ENCODE measurements around the gene SIGLEC11. TPM values are rescaled to one million over a fixed set of nuclear protein-coding genes. Genes with fewer than 3 reads are reported as not detected.

Gene SIGLEC11
- polyA plus RNA-seq, 1 of the 3 experiments (the other 2 are of a cell fraction) = not detected

- H3K36me3 ChIP-seq (replicated peaks in 1 of 2; ENCODE audit: control insufficient read depth in 1 of 2, insufficient read depth in 2 of 2, low read length in 1 of 2) = peaks cover 3 to 37% of the 10 kb centered on the region in 2 experiments
- H3K79me2 ChIP-seq (ENCODE audit: insufficient read depth) = peaks cover 45% of the 10 kb centered on the region
- POLR2A ChIA-PET = interaction anchor here (0.7 to 2.1 kb wide), 6 partner anchors 9 to 254 kb away, joined by 3 to 8 read pairs (median 3); partner anchors contain the start of gene AKT1S1
- H3K27me3 ChIP-seq (ENCODE audit: insufficient read depth) = no peaks in the 10 kb centered on the region
- peak overlapping the region; percentile 99; the same call in 1 of the 2 replicates for H2AFZ ChIP-seq (ENCODE audit: low read depth)
- H3K27ac ChIP-seq (ENCODE audit: low read depth in 2 of 2, low read length in 1 of 2) = peak overlapping the region; percentile 94 to 95
- H3K9me3 ChIP-seq = no peaks in the 10 kb centered on the region
- 3% methylated on average over 41 of the region's 43 CpGs for WGBS (ENCODE audit: low lambda C conversion rate)
- DNase-seq = peak; percentile 95
- H3K9me2 ChIP-seq = no peaks in the 10 kb centered on the region
- H3K4me3 ChIP-seq (ENCODE audit: low read depth in 2 of 2, low read length in 1 of 2) = peak overlapping the region; percentile 76 to 100
- H3F3A ChIP-seq (replicated peaks; ENCODE audit: insufficient read depth) = peaks cover 18% of the 10 kb centered on the region
- CTCF ChIA-PET = interaction anchor here (1.2 to 3.5 kb wide), 3 partner anchors 8 to 206 kb away, joined by 3 to 23 read pairs (median 4); no protein-coding TSS in a partner anchor
- peaks cover 7 to 10% of the 10 kb centered on the region in 2 experiments; a peak in 2 of 4 replicates for H3K4me1 ChIP-seq (ENCODE audit: control insufficient read depth in 1 of 2, insufficient read depth in 2 of 2, low read depth in 1 of 2, low read length in 1 of 2)
- 0 out of 2 replicates have a peak, but pooled peaks cover 11% of the 10 kb centered on the region for H4K20me1 ChIP-seq (ENCODE audit: insufficient read depth)
- H3K9ac ChIP-seq = peak overlapping the region; percentile 98
- H3K4me2 ChIP-seq = peak overlapping the region; percentile 94
- TF ChIP-seq EP300 (IDR thresholded peaks at IDR 0.05; ENCODE audit: borderline replicate concordance in 1 of 2, low read depth in 1 of 2, low read length in 1 of 2) (no peak; a peak in 1 of 4 replicates), MEF2A (IDR thresholded peaks at IDR 0.05; ENCODE audit: borderline replicate concordance, low read depth) (no peak), RAD21 (IDR thresholded peaks at IDR 0.05; ENCODE audit: low read length) (no peak), GATA2 (CRISPR knock-in tag; IDR thresholded peaks at IDR 0.05) (no peak), IRF3 (IDR thresholded peaks at IDR 0.05; ENCODE audit: low read depth, low read length) (no peak), SMC3 (IDR thresholded peaks at IDR 0.05; ENCODE audit: low read depth, low read length) (no peak), GABPA (IDR thresholded peaks at IDR 0.05; ENCODE audit: low read depth) (no peak), FOXM1 (IDR thresholded peaks at IDR 0.05; ENCODE audit: low read depth) (no peak), REST (IDR thresholded peaks at IDR 0.05; ENCODE audit: low read depth, low read length) (0 out of 2 replicates have a peak, but pooled peaks have one; percentile 12), RXRA (IDR thresholded peaks at IDR 0.05; ENCODE audit: borderline replicate concordance, low read depth) (no peak), FOXJ3 (CRISPR knock-in tag; IDR thresholded peaks at IDR 0.05) (no peak), JUND (IDR thresholded peaks at IDR 0.05) (no peak), CHD2 (IDR thresholded peaks at IDR 0.05; ENCODE audit: low read length, partially characterized antibody) (peak; percentile 38), NRF1 (IDR thresholded peaks at IDR 0.05; ENCODE audit: low read depth, low read length) (peak; percentile 58; the same call in 1 of the 2 replicates), USF1 (IDR thresholded peaks at IDR 0.05; ENCODE audit: borderline replicate concordance, low read depth) (no peak), TEAD4 (IDR thresholded peaks at IDR 0.05; ENCODE audit: borderline replicate concordance, insufficient read depth) (no peak), TCF12 (IDR thresholded peaks at IDR 0.05) (no peak), PBX3 (IDR thresholded peaks at IDR 0.05) (peak; percentile 97), EZH2phosphoT487 (IDR thresholded peaks at IDR 0.05; ENCODE audit: borderline replicate concordance, low read depth) (no peak), RFX5 (IDR thresholded peaks at IDR 0.05; ENCODE audit: low read length) (no peak), ZBTB33 (IDR thresholded peaks at IDR 0.05; ENCODE audit: borderline replicate concordance, low read depth) (no peak), SIN3A (IDR thresholded peaks at IDR 0.05; ENCODE audit: borderline replicate concordance, low read depth, low read length) (no peak), MAX (IDR thresholded peaks at IDR 0.05; ENCODE audit: low read depth) (peak; percentile 88)
These were observed 31.1 kb downstream of the SIGLEC11 start for GRCh38 chr19:49929611-49930482.

Measured in SK-N-SH (cell line).